B cell (primary cell): ENCODE results near the gene SLC6A6. TPM values are rescaled to one million over a fixed set of nuclear protein-coding genes. Genes with fewer than 3 reads are reported as not detected.

ENCODE experiments used
- ATAC-seq: fragments of 200-7000 bp; cut with Tn5 transposase; one replicate; pipeline ENCODE4 v1.10.0; 2021; ENCODE audit warnings: low read depth, mild to moderate bottlenecking, moderate number of reproducible peaks, moderate library complexity
- CTCF ChIA-PET: fragments of 350-600 bp; sonication (Branson Sonifier 250); formaldehyde crosslinking; loops from one replicate; lab custom pipeline; 2021; ENCODE audit warnings: antibody characterized with exemption, inconsistent platforms; lab: Charles Lee
- POLR2A ChIA-PET: fragments of 350-600 bp; sonication (Branson Sonifier 250); formaldehyde crosslinking; loops from one replicate; lab custom pipeline; 2021; ENCODE audit warnings: antibody characterized with exemption; lab: Charles Lee
- DNase-seq: peaks from one replicate; pipeline ENCODE4 v3.0.0; 2013
- H2AFZ ChIP-seq: 2 replicates; pipeline ENCODE4 v1.6.1; 2012; ENCODE audit warnings: mild to moderate bottlenecking, low read depth, low read length; ENCODE audit not compliant: insufficient read depth, poor library complexity, severe bottlenecking
- H3K27ac ChIP-seq, 2 donors: 1 replicate in 1 of 2; 2 replicates in 1 of 2; pipeline ENCODE4 v1.5.1; 2012 to 2013; ENCODE audit warnings: low read length in 2 of 2, mild to moderate bottlenecking in 2 of 2, moderate library complexity in 1 of 2
- H3K27me3 ChIP-seq, 4 experiments: fragments of 200-600 bp in 1 of 4; sonication (generic) in 1 of 4; replicated peaks in 1 of 4; 1 replicate in 2 of 4; 2 replicates in 2 of 4; pipeline versions ENCODE4 v1.6.1 to v1.7.0; 2013 to 2016; ENCODE audit warnings: low read length in 3 of 4, mild to moderate bottlenecking in 2 of 4, mixed read lengths in 1 of 4, moderate library complexity in 1 of 4; ENCODE audit not compliant: insufficient read depth in 4 of 4, control insufficient read depth in 3 of 4; ENCODE audit errors: control extremely low read depth in 1 of 4
- H3K36me3 ChIP-seq, 2 experiments: replicated peaks in 1 of 2; 1 replicate in 1 of 2; 2 replicates in 1 of 2; pipeline versions ENCODE4 v1.6.1 to v1.7.1; 2013; ENCODE audit warnings: low read length in 1 of 2; ENCODE audit not compliant: insufficient read depth in 2 of 2, control insufficient read depth in 1 of 2; ENCODE audit errors: control extremely low read depth in 1 of 2, extremely low read depth in 1 of 2
- H3K4me1 ChIP-seq, 2 donors: fragments of 200-600 bp in 1 of 2; sonication (generic) in 1 of 2; 1 replicate in 1 of 2; 2 replicates in 1 of 2; pipeline versions ENCODE4 v1.5.1 to v1.6.1; 2013 to 2017; ENCODE audit warnings: low read length in 2 of 2; ENCODE audit not compliant: control insufficient read depth in 2 of 2, insufficient read depth in 2 of 2
- H3K4me2 ChIP-seq: replicated peaks from 2 replicates; pipeline ENCODE3; 2012; ENCODE audit warnings: mild to moderate bottlenecking, low read depth, low read length; ENCODE audit not compliant: poor library complexity, severe bottlenecking
- H3K4me3 ChIP-seq, 5 experiments: fragments of 200-600 bp in 1 of 5; sonication (generic) in 1 of 5; 1 replicate in 3 of 5; 2 replicates in 2 of 5; pipeline versions ENCODE4 v1.5.1 to v1.7.0; 2011 to 2016; ENCODE audit warnings: low read length in 4 of 5, mild to moderate bottlenecking in 4 of 5, low read depth in 2 of 5, control low read depth in 1 of 5, moderate library complexity in 1 of 5; ENCODE audit not compliant: insufficient read depth in 1 of 5; ENCODE audit errors: control extremely low read depth in 1 of 5, extremely low read depth in 1 of 5
- H3K79me2 ChIP-seq: fragments of 200-600 bp; sonication (generic); one replicate; pipeline ENCODE4 v1.6.0; 2016; ENCODE audit warnings: low read length; ENCODE audit not compliant: control insufficient read depth, insufficient read depth
- H3K9ac ChIP-seq: fragments of 200-600 bp; sonication (generic); 2 replicates; pipeline ENCODE4 v1.6.1; 2017; ENCODE audit warnings: mild to moderate bottlenecking, low read length, moderate library complexity
- H3K9me3 ChIP-seq, 3 donors: one replicate each; pipeline versions ENCODE4 v1.6.1 to v1.7.1; 2013; ENCODE audit warnings: low read length in 2 of 3; ENCODE audit not compliant: control insufficient read depth in 2 of 3, insufficient read depth in 1 of 3; ENCODE audit errors: control extremely low read depth in 1 of 3
- H4K20me1 ChIP-seq: 2 replicates; pipeline ENCODE4 v1.6.0; 2012; ENCODE audit warnings: mild to moderate bottlenecking, low read length; ENCODE audit not compliant: insufficient read depth, control insufficient read depth, poor library complexity, severe bottlenecking
- H3K27ac Mint-ChIP-seq: one replicate; pipeline ENCODE4 v1.8.0; 2021; ENCODE audit warnings: mixed read lengths
- H3K27me3 Mint-ChIP-seq: one replicate; pipeline ENCODE4 v1.8.0; 2021; ENCODE audit warnings: mixed read lengths
- H3K4me1 Mint-ChIP-seq: one replicate; pipeline ENCODE4 v1.8.0; 2021; ENCODE audit warnings: mixed read lengths
- H3K4me3 Mint-ChIP-seq: one replicate; pipeline ENCODE4 v1.8.0; 2021; ENCODE audit warnings: mixed read lengths
- H3K9me3 Mint-ChIP-seq: one replicate; pipeline ENCODE4 v1.8.0; 2022; ENCODE audit warnings: mixed read lengths; ENCODE audit not compliant: insufficient read depth
- CTCF ChIP-seq: fragments of 200-600 bp; IDR thresholded peaks from one replicate; pipeline ENCODE4 v1.8.0; 2022; ENCODE audit warnings: antibody characterized with exemption, mild to moderate bottlenecking
- EZH2 ChIP-seq: IDR thresholded peaks from 2 replicates; pipeline ENCODE4 v1.6.1; 2012; ENCODE audit warnings: borderline replicate concordance, low read depth, mild to moderate bottlenecking, moderate library complexity, low read length; ENCODE audit not compliant: insufficient read depth, poor library complexity, severe bottlenecking
- WGBS: methylation state at CpG from one replicate; pipeline ENCODE4 v1.1.5; 2013; ENCODE audit warnings: missing lambda C conversion rate; ENCODE audit not compliant: insufficient coverage; 5-methylcytosine and 5-hydroxymethylcytosine counted together
- intact Hi-C: fragments of 100-400 bp; cut with micrococcal nuclease; formaldehyde crosslinking; loops from one replicate; pipeline ENCODE4 v1.10.0; 2022
- polyA plus RNA-seq: library from polyadenylated mRNA; depleted of rRNA; stranded (reverse); fragments of >200 nt; gene quantifications from 2 replicates; pipeline ENCODE4 v1.2.3, GENCODE V29; 2012
- total RNA-seq, 2 donors: library from RNA; stranded (reverse); fragments of 120-200 nt in 1 of 2; gene quantifications; 1 replicate in 1 of 2; 2 replicates in 1 of 2; pipeline versions ENCODE4 v1.2.3 to v1.2.4, GENCODE V29; 2013 to 2022

SLC6A6 gene
- total and polyA plus RNA-seq, 2 donors (not counting 1 experiment from before 2014, with no cell fraction given), result 34.2 to 48.7 TPM

- H3K9me3 ChIP-seq, result peaks cover 0 to 7% (median 0%) of the 10 kb centered on the region in 3 donors
- ChIA-PET CTCF (no interaction called here), POLR2A (no interaction called here)
- H3K27ac Mint-ChIP-seq, result no peak overlapping the region
- no peak overlapping the region for H3K4me2 ChIP-seq
- intact Hi-C loops, result no loop called here
- H3K27ac ChIP-seq, result no peak overlapping the region
- H3K4me3 Mint-ChIP-seq, result no peak overlapping the region
- no peaks in the 10 kb centered on the region for H4K20me1 ChIP-seq
- H3K9ac ChIP-seq, result no peak overlapping the region
- peaks cover 6% of the 10 kb centered on the region for H3K4me1 Mint-ChIP-seq
- H3K79me2 ChIP-seq, result no peaks in the 10 kb centered on the region
- H3K9me3 Mint-ChIP-seq, result no peaks in the 10 kb centered on the region
- no peaks in the 10 kb centered on the region for H3K36me3 ChIP-seq
- ATAC-seq (no peak), DNase-seq (no peak)
- no peak overlapping the region for H3K4me3 ChIP-seq
- TF ChIP-seq CTCF, result no peak
- TF ChIP-seq EZH2, result no peak
- no peak overlapping the region for H2AFZ ChIP-seq
- H3K27me3 Mint-ChIP-seq, result peaks cover 16% of the 10 kb centered on the region
- no peaks in the 10 kb centered on the region for H3K4me1 ChIP-seq
- H3K27me3 ChIP-seq, result peaks cover 0 to 4% (median under 1%) of the 10 kb centered on the region in 4 experiments
- 75% methylated on average over 9 of the region's 9 CpGs for WGBS
Measured at GRCh38 chr3:14386254-14386653, 16.2 kb upstream of the SLC6A6 start.

GRCh38 chr3:14388201-14388600 lies 14.2 kb upstream of the SLC6A6 start:
- Histone ChIP-seq H3K9ac (no peak overlapping the region), H3K4me3 (no peak overlapping the region), H3K27ac (no peak overlapping the region), H3K4me2 (no peak overlapping the region), H2AFZ (no peak overlapping the region), H3K27me3 (peaks cover 0 to 4% (median under 1%) of the 10 kb centered on the region in 4 experiments), H3K79me2 (no peaks in the 10 kb centered on the region), H3K36me3 (no peaks in the 10 kb centered on the region), H3K9me3 (no peaks in the 10 kb centered on the region), H3K4me1 (no peaks in the 10 kb centered on the region), H4K20me1 (no peaks in the 10 kb centered on the region)
- no peaks in the 10 kb centered on the region for H3K9me3 Mint-ChIP-seq
- TF ChIP-seq CTCF (no peak), EZH2 (no peak)
- no peak overlapping the region for H3K27ac Mint-ChIP-seq
- H3K27me3 Mint-ChIP-seq, result peaks cover 9% of the 10 kb centered on the region
- 50% methylated on average over 2 of the region's 5 CpGs for WGBS
- no peak for ATAC-seq
- ChIA-PET CTCF (interaction anchor here (1.2 kb wide), 1 partner anchor 74 kb away, joined by 3 read pairs; no protein-coding TSS in a partner anchor), POLR2A (no interaction called here)
- intact Hi-C loops, result no loop called here
- H3K4me1 Mint-ChIP-seq, result peaks cover 6% of the 10 kb centered on the region
- no peak overlapping the region for H3K4me3 Mint-ChIP-seq
- no peak for DNase-seq
